Activated CD4-positive, alpha-beta memory T cell treated with anti-CD3 and anti-CD28 coated beads, Interleukin-2, amount 10 ng/mL, durations not matched to agents 7 days and 5 days (primary cell): Measurements from ENCODE around the gene IL23R. TPM values are rescaled to one million over a fixed set of nuclear protein-coding genes. Genes with fewer than 3 reads are reported as not detected.
A peak's percentile ranks its signal among the peaks of the same experiment; 100 is the strongest.

Source experiments
- CTCF ChIA-PET: fragments of 350-600 bp; sonication (Branson Sonifier 250); formaldehyde crosslinking; loops from one replicate; lab custom pipeline; 2021; ENCODE audit warnings: antibody characterized with exemption, inconsistent platforms; lab: Charles Lee
- POLR2A ChIA-PET: fragments of 350-600 bp; sonication (Branson Sonifier 250); formaldehyde crosslinking; loops from one replicate; lab custom pipeline; 2021; ENCODE audit warnings: antibody characterized with exemption; lab: Charles Lee
- DNase-seq: peaks from one replicate; pipeline ENCODE4 v3.0.0-alpha.2; 2020
- H3K27ac Mint-ChIP-seq: one replicate; pipeline ENCODE4 v1.8.0; 2021; ENCODE audit warnings: mild to moderate bottlenecking, mixed read lengths
- H3K27me3 Mint-ChIP-seq: one replicate; pipeline ENCODE4 v1.8.0; 2021; ENCODE audit warnings: mixed read lengths
- H3K36me3 Mint-ChIP-seq: one replicate; pipeline ENCODE4 v1.8.0; 2021; ENCODE audit warnings: low read depth, mixed read lengths
- H3K4me1 Mint-ChIP-seq: one replicate; pipeline ENCODE4 v1.8.0; 2021; ENCODE audit warnings: mixed read lengths
- H3K4me3 Mint-ChIP-seq: one replicate; pipeline ENCODE4 v1.8.0; 2021; ENCODE audit warnings: mild to moderate bottlenecking, mixed read lengths
- H3K9me3 Mint-ChIP-seq: one replicate; pipeline ENCODE4 v1.8.0; 2021; ENCODE audit warnings: mixed read lengths
- total RNA-seq, 2 experiments: library from RNA; stranded (reverse); gene quantifications; one replicate each; pipeline ENCODE4 v1.2.3, GENCODE V29; 2021

Gene IL23R
- total RNA-seq, 2 experiments from 2014 or later: 4.2 to 5.0 TPM

- peak overlapping the region; percentile 55 for H3K4me3 Mint-ChIP-seq
- ChIA-PET POLR2A (interaction anchor here (0.6 to 3.5 kb wide), 11 partner anchors 9 to 53 kb away, joined by 4 to 18 read pairs (median 8); partner anchors contain the start of gene IL12RB2), CTCF (interaction anchor here (0.7 to 1.1 kb wide), 4 partner anchors 12 to 83 kb away, joined by 3 to 6 read pairs (median 4); no protein-coding TSS in a partner anchor)
- no peaks in the 10 kb centered on the region for H3K27me3 Mint-ChIP-seq
- peaks cover 10% of the 10 kb centered on the region for H3K9me3 Mint-ChIP-seq
- H3K4me1 Mint-ChIP-seq: peaks cover 40% of the 10 kb centered on the region
- peak; percentile 56 for DNase-seq
- H3K27ac Mint-ChIP-seq: peak overlapping the region; percentile 92
- peaks cover 25% of the 10 kb centered on the region for H3K36me3 Mint-ChIP-seq
Observed at GRCh38 chr1:67294836-67295617, 128.8 kb downstream of the IL23R start.

DNA sequence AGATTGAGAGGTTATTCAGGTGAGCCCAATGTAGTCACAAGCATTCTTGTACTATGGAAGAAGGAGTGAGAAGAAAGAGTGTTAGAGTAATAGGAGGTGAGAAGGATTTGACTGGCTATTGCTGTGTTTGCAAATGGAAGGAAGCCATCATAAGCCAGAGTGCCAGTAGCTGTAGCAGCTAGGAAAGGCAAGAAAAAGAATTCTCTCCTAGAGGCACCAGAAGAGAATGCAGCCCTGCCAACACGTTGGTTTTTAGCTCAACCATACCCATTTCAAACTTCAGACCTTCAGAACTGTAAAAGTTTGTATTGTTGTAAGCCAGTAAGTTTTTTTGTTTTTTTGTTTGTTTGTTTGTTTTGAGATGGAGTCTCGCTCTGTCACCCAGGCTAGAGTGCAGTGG is 132.5 kb downstream of the IL23R start:
- Mint-ChIP-seq H3K27ac (no peak overlapping the region), H3K27me3 (no peaks in the 10 kb centered on the region), H3K36me3 (peaks cover 5% of the 10 kb centered on the region), H3K9me3 (no peaks in the 10 kb centered on the region), H3K4me1 (peaks cover 59% of the 10 kb centered on the region), H3K4me3 (no peak overlapping the region)
- DNase-seq: no peak
- CTCF ChIA-PET: no interaction called here
- POLR2A ChIA-PET: interaction anchor here (1.0 to 1.2 kb wide), 2 partner anchors 35 to 38 kb away, joined by 3 to 5 read pairs; no protein-coding TSS in a partner anchor

GRCh38 chr1:67299296-67299695 is 133.0 kb downstream of the IL23R start:
- no peaks in the 10 kb centered on the region for H3K9me3 Mint-ChIP-seq
- H3K4me3 Mint-ChIP-seq: no peak overlapping the region
- no peak overlapping the region for H3K27ac Mint-ChIP-seq
- H3K27me3 Mint-ChIP-seq: no peaks in the 10 kb centered on the region
- peaks cover 4% of the 10 kb centered on the region for H3K36me3 Mint-ChIP-seq
- peaks cover 58% of the 10 kb centered on the region for H3K4me1 Mint-ChIP-seq
- ChIA-PET CTCF (no interaction called here), POLR2A (interaction anchor here (0.7 to 1.2 kb wide), 3 partner anchors 34 to 39 kb away, joined by 3 to 5 read pairs (median 3); no protein-coding TSS in a partner anchor)
- no peak for DNase-seq

DNA sequence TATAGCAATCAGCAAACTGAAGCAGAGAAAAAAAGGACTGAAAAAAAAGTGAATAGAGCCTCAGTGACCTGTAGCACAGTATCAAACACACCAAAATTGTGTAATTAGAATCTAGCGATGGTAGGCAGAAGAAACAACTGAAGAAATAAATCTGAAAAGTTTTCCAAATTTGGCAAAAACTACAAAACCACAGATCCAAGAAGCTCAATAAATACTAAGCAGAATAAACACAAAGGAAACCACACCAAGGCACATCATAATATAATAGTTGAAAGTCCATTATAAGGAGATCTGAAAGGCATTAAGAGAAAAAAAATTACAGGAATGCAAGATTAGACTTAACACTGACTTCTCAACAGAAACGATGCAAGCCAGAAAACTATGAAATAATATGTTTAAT is 134.3 kb downstream of the IL23R start:
- H3K4me1 Mint-ChIP-seq: peaks cover 56% of the 10 kb centered on the region
- CTCF ChIA-PET: interaction anchor here (1.1 kb wide), 1 partner anchor 10 kb away, joined by 3 read pairs; no protein-coding TSS in a partner anchor
- peak overlapping the region; percentile 31 for H3K27ac Mint-ChIP-seq

DNA sequence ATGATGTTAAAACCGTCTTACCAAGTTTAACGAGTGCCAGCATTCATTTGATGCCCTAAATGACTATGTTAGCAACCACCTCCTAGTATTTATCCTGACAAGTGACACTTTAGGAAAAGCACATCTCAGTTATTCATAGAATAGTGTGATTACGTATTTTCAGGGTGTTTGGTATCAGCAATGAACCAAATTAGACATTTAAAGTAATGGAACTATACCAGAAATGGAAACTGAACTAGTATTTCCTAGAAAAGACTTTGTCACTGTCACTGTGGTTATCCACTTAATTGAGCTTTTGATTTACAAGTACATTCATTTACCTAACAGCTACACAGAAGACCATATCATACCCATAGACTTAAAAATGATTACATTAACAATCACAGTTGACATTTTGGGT is 137.8 kb downstream of the IL23R start:
- H3K27me3 Mint-ChIP-seq: no peaks in the 10 kb centered on the region
- H3K4me1 Mint-ChIP-seq: peaks cover 61% of the 10 kb centered on the region
- POLR2A ChIA-PET: interaction anchor here (0.7 to 2.3 kb wide), 7 partner anchors 10 to 127 kb away, joined by 3 to 10 read pairs (median 5); no protein-coding TSS in a partner anchor
- CTCF ChIA-PET: interaction anchor here (1.0 to 1.5 kb wide), 4 partner anchors 17 to 379 kb away, joined by 3 read pairs; partner anchors contain the start of genes DNAI4 and MIER1
- DNase-seq: no peak
- peak overlapping the region; percentile 94 for H3K27ac Mint-ChIP-seq
- peaks cover 12% of the 10 kb centered on the region for H3K36me3 Mint-ChIP-seq
- peak overlapping the region; percentile 58 for H3K4me3 Mint-ChIP-seq
- H3K9me3 Mint-ChIP-seq: no peaks in the 10 kb centered on the region

More for the DNA sequence above, 134.3 kb downstream of the IL23R start:
- Mint-ChIP-seq H3K36me3 (peaks cover 4% of the 10 kb centered on the region), H3K27me3 (no peaks in the 10 kb centered on the region), H3K4me3 (no peak overlapping the region), H3K9me3 (no peaks in the 10 kb centered on the region)
- no peak for DNase-seq
- POLR2A ChIA-PET: interaction anchor here (1.0 kb wide), 1 partner anchor 128 kb away, joined by 3 read pairs; no protein-coding TSS in a partner anchor

DNA sequence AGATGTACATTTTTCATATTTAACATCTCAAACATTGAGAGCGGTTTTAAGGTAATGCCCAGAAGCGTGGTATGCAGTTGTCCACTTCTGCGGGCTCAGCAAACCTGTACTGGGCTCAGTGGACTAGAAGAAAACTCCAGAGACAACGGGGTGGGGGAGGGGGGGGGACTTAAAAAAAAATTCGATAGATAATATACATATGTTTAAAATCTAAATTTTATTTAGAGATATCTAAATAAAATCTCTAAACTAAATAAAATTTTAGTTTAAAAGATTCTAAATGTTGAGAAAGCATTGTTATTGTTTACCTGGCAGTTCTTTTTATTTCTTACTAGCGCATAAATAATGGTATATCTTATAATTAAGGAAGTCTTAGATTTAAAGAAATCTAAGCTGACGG is 140.3 kb downstream of the IL23R start:
- H3K4me3 Mint-ChIP-seq: peak overlapping the region; percentile 97
- DNase-seq: no peak
- H3K9me3 Mint-ChIP-seq: no peaks in the 10 kb centered on the region
- peaks cover 25% of the 10 kb centered on the region for H3K36me3 Mint-ChIP-seq
- H3K27ac Mint-ChIP-seq: peak overlapping the region; percentile 89
- peaks cover 69% of the 10 kb centered on the region for H3K4me1 Mint-ChIP-seq
- POLR2A ChIA-PET: interaction anchor here (0.6 to 2.3 kb wide), 9 partner anchors 11 to 376 kb away, joined by 3 to 18 read pairs (median 8); partner anchors contain the start of gene SERBP1
- no peaks in the 10 kb centered on the region for H3K27me3 Mint-ChIP-seq
- CTCF ChIA-PET: interaction anchor here (0.7 to 1.4 kb wide), 2 partner anchors 11 to 94 kb away, joined by 3 to 6 read pairs; no protein-coding TSS in a partner anchor

- H3K27me3 Mint-ChIP-seq: no peaks in the 10 kb centered on the region
- H3K9me3 Mint-ChIP-seq: no peaks in the 10 kb centered on the region
- peaks cover 33% of the 10 kb centered on the region for H3K36me3 Mint-ChIP-seq
- peak within 1 kb of the TSS; percentile 97 for H3K4me3 Mint-ChIP-seq
- peak within 1 kb of the TSS; percentile 94 for H3K27ac Mint-ChIP-seq
- peaks cover 72% of the 10 kb centered on the region for H3K4me1 Mint-ChIP-seq
- POLR2A ChIA-PET: interaction anchor here (0.6 to 2.3 kb wide), 13 partner anchors 9 to 377 kb away, joined by 3 to 18 read pairs (median 7); partner anchors contain the start of gene SERBP1
- DNase-seq: peak; percentile 73
- CTCF ChIA-PET: interaction anchor here (0.7 to 1.4 kb wide), 2 partner anchors 12 to 95 kb away, joined by 3 to 6 read pairs; no protein-coding TSS in a partner anchor
Observed at GRCh38 chr1:67307251-67308060, 141.2 kb downstream of the IL23R start, which contains the start of gene IL12RB2. IL12RB2 (plus strand) TSS chr1:67307873; CDS start chr1:67320369, 12,496 bp downstream.

DNA sequence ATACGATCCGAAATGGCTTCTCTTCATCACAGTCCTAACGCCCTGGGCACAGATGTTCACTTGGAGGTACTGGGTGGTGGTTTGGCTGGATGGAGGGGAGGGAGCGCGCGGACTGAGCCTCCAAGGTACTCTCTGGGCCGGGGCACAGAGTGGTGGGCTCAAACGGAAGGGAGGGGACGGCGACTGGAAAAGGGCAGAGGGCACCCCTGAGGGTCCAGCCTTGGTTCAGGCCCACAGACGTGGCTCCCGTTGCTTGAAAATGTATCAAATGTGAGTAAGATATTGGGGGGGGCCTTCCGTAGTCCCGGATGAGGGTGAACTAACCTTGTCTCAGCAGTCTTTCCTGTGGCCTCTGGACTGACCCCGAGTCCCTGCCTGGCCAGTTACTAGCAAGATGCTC is 141.9 kb downstream of the IL23R start:
- Mint-ChIP-seq H3K36me3 (peaks cover 38% of the 10 kb centered on the region), H3K9me3 (no peaks in the 10 kb centered on the region), H3K27me3 (no peaks in the 10 kb centered on the region), H3K4me3 (peak overlapping the region; percentile 97), H3K4me1 (peaks cover 72% of the 10 kb centered on the region), H3K27ac (peak overlapping the region; percentile 94)
- peak; percentile 39 for DNase-seq
- CTCF ChIA-PET: no interaction called here
- POLR2A ChIA-PET: interaction anchor here (1.0 to 9.3 kb wide), 9 partner anchors 8 to 378 kb away, joined by 3 to 114 read pairs (median 8); partner anchors contain the start of gene SERBP1

Other genes with a start within 250 kb of the IL23R start
- gene DNAI4, start 241.6 kb upstream of the IL23R start, total RNA-seq: 1 to 10 TPM; 1.4 to 2.7 TPM
- gene MIER1, start 241.5 kb upstream of the IL23R start, total RNA-seq: 10 to 100 TPM; 61.7 to 62.0 TPM
- 10 to 100 TPM; 14.2 to 15.7 TPM for gene SLC35D1, start 112.3 kb upstream of the IL23R start, total RNA-seq
- gene C1orf141, start 31.5 kb upstream of the IL23R start, total RNA-seq: not detected
- 10 to 100 TPM; 75.5 to 76.0 TPM for gene IL12RB2, start 141.4 kb downstream of the IL23R start, total RNA-seq